ENCODE results near the gene TMEM255A. TPM values are rescaled to one million over a fixed set of nuclear protein-coding genes. Genes with fewer than 3 reads are reported as not detected.

The TMEM255A gene
- total RNA-seq, 1 donor from 2014 or later, result not detected

GRCh38 chrX:120269373-120270035 lies 41.8 kb downstream of the TMEM255A start:
- no peak for DNase-seq (ENCODE audit: low read depth, low spot score)

- no peak for DNase-seq (ENCODE audit: low read depth, low spot score)
These were observed 46.9 kb downstream of the TMEM255A start for GRCh38 chrX:120264341-120264740.

- DNase-seq (ENCODE audit: low read depth, low spot score), result no peak
These were observed 48.2 kb downstream of the TMEM255A start for GRCh38 chrX:120262859-120263708.

- no peak for DNase-seq (ENCODE audit: low read depth, low spot score)
These were observed 50.9 kb downstream of the TMEM255A start for GRCh38 chrX:120260369-120260768.

GRCh38 chrX:120253784-120254183 lies 57.5 kb downstream of the TMEM255A start:
- DNase-seq (ENCODE audit: low read depth, low spot score), result no peak

DNA sequence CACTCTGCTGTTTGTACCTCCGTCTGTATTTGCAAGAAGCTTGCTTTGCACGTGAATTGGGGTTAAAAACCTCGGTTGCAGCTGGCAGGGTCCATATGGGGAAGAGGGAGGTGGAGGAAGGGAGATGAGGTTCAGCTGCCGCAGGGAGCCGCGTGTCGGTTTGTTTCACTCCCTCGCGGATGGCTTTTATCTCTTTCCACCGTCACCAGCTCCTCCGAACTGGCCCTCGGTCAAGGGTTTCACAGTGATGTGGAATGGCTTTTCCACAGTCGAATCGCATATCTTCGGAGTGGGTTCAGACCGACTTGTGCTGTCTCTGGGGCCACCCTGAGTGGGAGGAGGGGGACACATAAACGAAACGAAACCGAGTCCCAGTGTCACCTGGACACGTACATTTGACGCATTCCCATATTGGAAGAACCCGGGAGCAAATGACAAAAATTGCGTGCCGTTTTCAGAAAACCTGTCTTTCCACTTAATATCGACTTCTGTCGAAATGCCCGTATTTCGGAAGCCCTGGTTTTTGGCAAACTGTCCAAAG lies 59.7 kb downstream of the TMEM255A start:
- DNase-seq (ENCODE audit: low read depth, low spot score), result no peak

DNA sequence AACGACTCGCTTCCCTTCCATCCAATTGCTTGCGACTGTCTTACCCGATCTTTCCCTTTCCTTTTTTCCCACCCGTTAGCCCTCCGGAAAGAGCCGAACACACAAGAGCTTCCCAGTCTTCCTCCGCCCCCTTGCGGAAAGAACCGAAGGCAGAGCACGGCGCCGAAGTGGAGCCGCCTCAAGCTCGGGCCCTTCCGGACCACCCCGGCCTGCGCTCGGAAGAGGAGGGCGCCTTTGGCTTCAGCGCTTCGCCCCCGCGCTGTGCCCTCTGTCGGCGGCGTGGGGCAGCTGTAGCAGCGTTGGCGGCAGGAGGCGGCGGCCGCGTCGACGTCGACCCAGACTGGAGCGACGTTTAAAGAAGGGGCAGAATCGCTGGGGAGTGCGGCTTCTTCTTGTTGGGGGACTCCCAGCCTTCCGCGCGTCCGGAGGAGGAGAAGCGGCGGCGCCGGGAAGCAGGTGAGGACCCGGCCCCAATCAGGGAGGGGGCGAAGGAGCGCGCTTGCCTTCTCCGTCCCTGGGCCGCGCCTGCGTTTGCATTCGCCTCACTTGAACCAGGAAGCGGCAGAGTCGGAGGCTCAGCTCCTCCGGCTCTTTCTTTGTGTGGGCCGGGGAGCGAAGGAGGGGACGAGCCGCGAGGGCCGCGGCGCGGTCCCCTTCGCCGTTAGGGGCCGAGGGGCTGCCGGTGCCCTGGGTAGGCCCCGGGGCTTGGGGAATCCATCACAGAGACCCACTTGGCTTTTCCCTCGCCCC lies 60.6 kb downstream of the TMEM255A start, which contains the start of gene ZBTB33:
Gene ZBTB33 (plus strand): TSS at position 291 of the 750 bp plus-strand sequence. CDS start 2,604 bp downstream, outside the sequence.
- DNase-seq (ENCODE audit: low read depth, low spot score), result peak; percentile 81

- peak; percentile 47 for DNase-seq (ENCODE audit: low read depth, low spot score)
These were observed 66.3 kb downstream of the TMEM255A start for GRCh38 chrX:120244735-120245498.

DNA sequence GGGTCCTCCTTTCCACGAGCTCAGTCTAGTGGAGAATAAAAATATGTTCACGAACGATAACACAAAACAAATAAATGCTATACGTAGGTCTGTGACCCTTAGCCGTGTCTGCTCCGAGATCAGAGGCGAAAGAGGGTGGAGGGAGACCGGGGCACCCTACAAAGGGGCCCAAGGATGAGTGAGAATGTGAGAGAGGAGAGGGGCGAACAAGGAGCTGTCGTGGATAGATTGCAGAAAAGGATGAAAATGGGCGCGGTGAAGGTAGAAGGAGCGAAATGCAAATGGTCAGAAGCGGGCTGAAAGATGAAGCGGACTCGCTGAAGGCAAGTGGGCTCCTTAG lies 66.9 kb downstream of the TMEM255A start:
- DNase-seq (ENCODE audit: low read depth, low spot score), result no peak

- DNase-seq (ENCODE audit: low read depth, low spot score), result no peak
These were observed 68.4 kb downstream of the TMEM255A start for GRCh38 chrX:120242813-120243212.

- no peak for DNase-seq (ENCODE audit: low read depth, low spot score)
These were observed 72.3 kb downstream of the TMEM255A start for GRCh38 chrX:120238933-120239332.

DNA sequence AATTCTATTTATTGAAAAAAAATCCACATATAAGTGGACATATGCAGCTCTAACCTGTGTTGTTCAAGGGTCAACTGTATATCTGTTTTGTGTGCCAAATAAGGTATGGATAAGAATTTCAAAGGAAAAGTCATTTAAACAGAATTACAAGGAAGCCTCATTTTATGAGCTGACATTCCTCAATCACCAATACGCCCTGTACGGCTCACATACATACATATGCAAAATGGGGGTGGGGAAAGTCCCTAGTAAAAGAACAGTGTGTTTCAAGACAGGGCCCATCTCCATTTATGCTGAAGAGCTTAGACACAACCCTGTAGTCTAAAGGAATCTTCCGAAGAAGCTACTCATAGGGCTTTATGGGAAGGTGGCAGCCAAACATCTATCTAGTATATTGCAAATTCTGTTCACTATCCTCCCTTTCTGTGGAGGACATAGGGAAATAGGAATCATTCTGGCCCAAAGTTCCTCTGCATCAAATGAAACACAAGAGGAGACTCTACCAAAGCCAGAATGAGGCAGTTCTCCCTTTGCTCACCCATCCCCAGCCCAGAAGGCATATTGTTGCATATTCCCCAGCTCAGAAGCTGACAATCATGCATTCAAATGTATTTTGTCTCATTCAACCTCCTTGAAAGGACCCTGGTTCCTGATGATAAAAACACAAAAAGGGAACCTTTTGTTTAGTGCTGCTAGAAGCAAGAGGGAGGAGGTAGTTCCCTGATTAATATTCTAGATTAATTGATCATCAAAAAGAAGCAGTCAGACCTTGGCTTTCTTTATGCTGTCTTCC lies 74.4 kb downstream of the TMEM255A start:
- DNase-seq (ENCODE audit: low read depth, low spot score), result no peak

DNA sequence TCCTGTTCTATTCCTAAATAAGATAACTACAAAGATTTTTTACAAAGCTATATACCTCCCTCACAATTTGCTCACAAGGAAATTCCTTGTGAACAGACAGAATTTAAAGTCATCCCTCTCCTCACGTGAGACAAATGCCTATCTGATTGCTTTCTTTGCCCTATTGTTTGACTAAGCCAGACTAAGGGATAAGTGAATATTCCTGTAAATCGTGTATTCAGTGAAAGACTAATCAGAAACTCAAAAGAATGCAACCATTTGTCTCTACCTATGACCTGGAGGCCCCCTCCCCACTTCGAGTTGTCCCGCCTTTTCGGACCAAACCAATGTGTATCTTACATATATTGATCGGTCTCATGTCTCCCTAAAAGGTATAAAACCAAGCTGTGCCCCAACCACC lies 76.0 kb downstream of the TMEM255A start:
- DNase-seq (ENCODE audit: low read depth, low spot score), result no peak

DNA sequence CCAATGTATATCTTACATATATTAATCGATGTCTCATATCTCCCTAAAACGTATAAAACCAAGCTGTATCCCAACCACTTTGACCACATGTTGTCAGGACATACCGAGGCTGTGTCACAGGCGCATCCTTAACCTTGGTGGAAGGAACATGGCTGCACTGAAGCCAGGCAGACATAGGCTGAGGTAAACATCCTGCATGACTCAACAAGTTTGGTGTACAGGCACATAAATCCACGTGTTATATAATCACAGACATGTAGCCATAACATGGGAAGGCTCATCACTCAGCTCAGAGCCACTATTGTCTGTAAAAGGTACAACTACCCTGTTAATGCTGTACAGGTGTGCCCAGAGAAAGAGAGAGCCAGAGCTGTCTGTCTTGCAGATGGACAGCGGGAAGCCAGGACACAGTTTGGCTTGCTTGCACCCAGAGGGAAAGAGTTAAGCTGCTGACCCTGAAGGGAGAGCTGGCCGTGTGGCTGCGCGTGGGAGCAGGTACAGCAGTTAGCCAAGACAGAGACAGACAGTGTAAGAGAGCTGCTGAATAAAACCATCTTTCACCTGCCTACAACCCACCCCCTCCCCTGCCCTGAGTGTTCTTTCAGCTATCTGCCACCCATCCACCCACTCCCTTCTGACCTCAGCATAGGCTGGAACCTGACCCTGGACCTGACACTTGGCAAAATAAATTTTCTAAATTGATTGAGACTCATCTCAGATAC lies 82.9 kb downstream of the TMEM255A start:
- DNase-seq (ENCODE audit: low read depth, low spot score), result no peak

DNA sequence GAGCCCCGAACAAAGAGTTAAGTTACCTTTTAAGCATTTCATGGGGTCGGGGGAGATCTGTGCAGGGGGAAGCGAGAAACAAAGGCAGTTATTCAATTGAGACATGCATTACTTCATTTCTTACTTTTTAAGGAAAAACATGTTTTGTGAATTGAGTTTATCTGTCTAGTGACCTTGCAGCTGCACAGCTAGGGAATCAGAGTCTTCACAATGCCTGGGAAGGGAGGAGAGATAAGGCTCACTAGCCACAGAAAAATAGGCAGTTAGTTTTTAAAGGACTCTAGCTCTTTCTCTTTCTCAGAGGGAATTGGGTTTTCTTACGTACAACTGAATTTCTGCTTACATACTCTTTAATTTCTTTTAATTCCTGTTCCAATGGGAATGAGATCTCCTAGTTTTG lies 86.9 kb downstream of the TMEM255A start:
- DNase-seq (ENCODE audit: low read depth, low spot score), result no peak

DNA sequence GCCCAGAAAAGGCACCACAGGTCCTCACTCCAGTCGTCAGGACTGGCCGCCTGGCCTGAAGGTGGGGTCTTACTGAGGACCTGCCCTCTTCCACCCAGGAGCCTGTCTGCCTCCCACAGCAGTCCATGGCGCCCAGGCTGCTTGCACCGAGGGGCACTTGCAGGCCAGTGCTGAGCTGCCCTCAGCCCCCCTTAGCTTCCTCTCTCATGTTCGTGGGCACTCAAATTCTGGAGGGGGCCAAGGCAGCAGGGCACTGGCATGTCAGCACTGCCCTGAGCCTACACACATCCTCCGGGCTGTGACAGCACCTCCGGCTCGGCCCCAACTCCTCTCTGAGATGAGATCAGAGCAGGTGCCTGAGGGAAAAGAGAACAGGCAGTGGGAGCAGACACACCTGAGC lies 87.9 kb downstream of the TMEM255A start:
- no peak for DNase-seq (ENCODE audit: low read depth, low spot score)

DNA sequence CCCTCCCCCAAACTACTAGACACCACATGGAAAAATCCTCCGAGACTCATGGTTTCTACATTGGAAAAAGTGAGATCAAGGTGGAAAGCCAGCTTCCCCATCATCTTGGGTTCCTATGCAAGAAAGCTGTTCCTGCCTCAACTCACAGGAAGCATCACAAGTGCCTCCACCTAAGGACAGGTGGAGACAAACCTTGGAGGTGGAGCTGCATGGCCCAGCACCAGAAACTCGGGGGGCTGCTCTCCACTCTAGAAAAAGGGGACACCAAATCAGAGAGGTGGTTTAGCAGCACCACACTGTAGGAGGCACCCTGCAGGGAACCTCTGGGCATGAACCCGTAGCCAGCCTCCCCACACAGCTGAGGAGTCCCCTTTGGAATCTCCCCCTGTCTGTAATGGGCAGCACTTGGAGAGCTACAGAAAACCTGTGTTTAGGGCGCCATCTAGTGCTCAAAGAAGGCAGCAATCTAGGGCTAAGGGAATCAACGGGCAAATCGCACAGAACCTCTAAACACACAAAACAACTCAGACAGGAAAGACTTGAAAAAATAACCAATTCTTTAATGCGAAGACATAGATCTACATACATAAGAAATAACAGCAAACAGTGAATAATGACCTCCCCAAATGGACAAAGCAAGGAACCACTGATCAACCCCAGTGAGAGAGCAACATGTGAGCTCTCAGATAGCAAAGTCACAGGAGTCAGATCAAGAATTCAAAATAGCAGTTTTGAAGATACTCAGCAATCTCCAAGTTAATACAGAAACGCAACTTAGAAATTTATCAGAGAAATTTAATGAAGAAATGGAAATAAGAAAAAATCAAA lies 97.6 kb downstream of the TMEM255A start:
- DNase-seq (ENCODE audit: low read depth, low spot score), result peak; percentile 8

Measured in pulmonary artery endothelial cell (primary cell).